Adipocyte (in vitro differentiated cells): Measurements from ENCODE around the gene KYNU.

Source experiments
- DNase-seq: peaks from one replicate; pipeline ENCODE4 v3.0.0-alpha.2; 2015; ENCODE audit warnings: low read depth
- H3K27me3 ChIP-seq: replicated peaks from 2 replicates; pipeline ENCODE4 v1.7.0; 2013; ENCODE audit warnings: mild to moderate bottlenecking, low read length, moderate library complexity; ENCODE audit not compliant: control insufficient read depth, insufficient read depth
- H3K36me3 ChIP-seq: 2 replicates; pipeline ENCODE4 v1.7.0; 2013; ENCODE audit warnings: low read length, mild to moderate bottlenecking, moderate library complexity; ENCODE audit not compliant: control insufficient read depth, insufficient read depth, severe bottlenecking
- H3K4me1 ChIP-seq: 2 replicates; pipeline ENCODE4 v1.7.0; 2013; ENCODE audit warnings: mild to moderate bottlenecking, low read length, moderate library complexity; ENCODE audit not compliant: control insufficient read depth, insufficient read depth
- H3K4me3 ChIP-seq: 2 replicates; pipeline ENCODE4 v1.7.0; 2013; ENCODE audit warnings: mild to moderate bottlenecking, low read length, moderate library complexity
- H3K9ac ChIP-seq: 2 replicates; pipeline ENCODE4 v1.7.0; 2013; ENCODE audit warnings: mild to moderate bottlenecking, low read length, moderate library complexity
- H3K9me3 ChIP-seq: 2 replicates; pipeline ENCODE4 v1.7.0; 2013; ENCODE audit warnings: mild to moderate bottlenecking, low read length, moderate library complexity; ENCODE audit not compliant: control insufficient read depth

KYNU gene

DNA sequence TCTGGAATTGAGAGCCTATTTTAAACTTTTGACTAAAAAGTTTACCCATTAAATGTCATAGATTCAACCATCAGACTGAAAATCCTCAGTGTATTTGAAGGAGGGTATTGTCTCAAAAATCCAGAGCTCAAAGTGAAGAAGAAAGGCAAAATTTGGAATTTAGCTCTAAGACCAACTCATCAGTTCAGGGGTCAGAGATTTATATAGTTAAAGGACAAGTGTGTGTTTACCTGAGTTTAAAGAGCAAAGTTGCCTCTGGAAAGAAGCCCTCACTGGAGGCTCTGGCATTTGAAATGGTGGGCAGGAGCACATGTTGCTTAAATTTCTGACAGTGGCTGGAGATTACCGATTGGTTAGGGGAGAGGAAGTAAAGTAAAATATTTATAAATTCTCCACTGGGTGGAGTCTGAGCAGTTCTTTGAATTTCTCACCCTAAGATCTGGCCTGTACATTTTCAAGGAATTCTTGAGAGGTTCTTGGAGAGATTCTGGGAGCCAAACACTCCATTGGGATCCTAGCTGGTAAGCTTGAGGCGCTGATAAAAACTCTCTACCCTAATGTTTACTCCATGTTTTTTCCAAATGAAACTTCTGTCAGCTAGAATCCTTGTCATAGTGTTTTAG, at the start of gene KYNU:
KYNU (plus strand) TSS at position 449 of the 623 bp plus-strand sequence. CDS start 7,704 bp downstream, outside the sequence.
- H3K9ac ChIP-seq, result no peak within 1 kb of the TSS
- no peaks in the 10 kb centered on the region for H3K27me3 ChIP-seq
- DNase-seq, result no peak
- no peak within 1 kb of the TSS for H3K4me3 ChIP-seq
- H3K36me3 ChIP-seq, result no peaks in the 10 kb centered on the region
- H3K4me1 ChIP-seq, result peaks cover 47% of the 10 kb centered on the region
- no peaks in the 10 kb centered on the region for H3K9me3 ChIP-seq

DNA sequence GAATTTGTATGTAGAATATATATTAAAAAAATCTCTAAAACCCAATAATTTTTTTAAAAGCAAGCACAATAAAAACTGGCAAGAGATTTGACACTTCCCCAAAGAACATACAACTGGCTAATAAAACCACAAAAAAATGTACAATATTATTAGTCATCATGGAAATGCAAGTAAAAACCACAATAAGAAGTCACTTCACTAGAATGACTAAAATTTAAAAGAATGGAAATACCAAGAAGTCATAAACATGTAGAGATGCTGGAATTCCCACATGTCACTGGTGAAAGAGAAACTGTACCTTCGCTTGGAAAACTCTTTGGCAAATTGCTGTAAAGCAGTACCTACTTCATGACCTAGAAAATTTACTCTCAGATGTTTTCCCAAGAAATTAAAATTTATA, 43.4 kb upstream of the KYNU start:
- H3K9me3 ChIP-seq, result no peaks in the 10 kb centered on the region
- no peak for DNase-seq
- H3K4me3 ChIP-seq, result no peak overlapping the region
- no peaks in the 10 kb centered on the region for H3K36me3 ChIP-seq
- no peak overlapping the region for H3K9ac ChIP-seq
- peaks cover 8% of the 10 kb centered on the region for H3K4me1 ChIP-seq
- H3K27me3 ChIP-seq, result no peaks in the 10 kb centered on the region

DNA sequence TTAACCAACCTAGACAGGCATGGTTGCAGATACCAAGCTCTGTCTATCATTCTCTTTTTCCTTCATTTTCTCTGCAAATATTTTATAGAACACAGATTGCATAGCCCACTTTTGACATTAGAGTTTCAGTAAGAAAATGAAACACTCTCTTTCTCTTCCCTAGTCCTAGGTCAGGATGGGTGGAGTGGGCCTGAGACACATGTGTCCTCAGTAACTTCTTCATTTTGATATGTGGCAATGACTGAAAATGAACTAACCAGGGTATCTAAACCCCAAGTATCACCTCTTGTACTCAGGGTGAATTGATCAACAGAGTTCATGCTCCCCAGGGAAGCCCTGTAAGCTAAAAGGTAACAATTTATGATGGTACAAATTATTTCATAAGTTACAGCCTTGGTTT, 37.0 kb upstream of the KYNU start:
- Histone ChIP-seq H3K27me3 (no peaks in the 10 kb centered on the region), H3K4me3 (no peak overlapping the region), H3K9me3 (no peaks in the 10 kb centered on the region), H3K9ac (no peak overlapping the region), H3K36me3 (no peaks in the 10 kb centered on the region), H3K4me1 (no peaks in the 10 kb centered on the region)
- no peak for DNase-seq

DNA sequence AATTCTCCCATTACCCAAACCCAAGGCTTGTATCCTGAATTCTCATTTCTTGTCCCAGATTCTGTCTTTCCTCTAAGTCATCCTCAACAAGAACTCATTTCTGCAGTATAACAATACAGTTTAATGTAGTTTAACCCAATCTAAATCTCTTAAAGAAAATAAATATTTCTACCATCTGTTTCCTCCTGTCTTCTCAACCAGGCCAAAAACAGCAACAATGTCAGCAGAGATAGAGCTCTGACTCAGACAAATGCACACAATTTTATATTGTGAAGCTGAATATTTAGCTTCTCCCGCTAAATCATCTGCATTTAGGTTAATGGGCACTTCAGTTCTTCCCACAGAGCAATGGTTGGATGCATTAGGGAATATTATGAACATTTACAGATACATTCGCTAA, 35.7 kb upstream of the KYNU start:
- DNase-seq, result no peak
- no peaks in the 10 kb centered on the region for H3K27me3 ChIP-seq
- no peaks in the 10 kb centered on the region for H3K9me3 ChIP-seq
- H3K4me1 ChIP-seq, result no peaks in the 10 kb centered on the region
- no peak overlapping the region for H3K4me3 ChIP-seq
- H3K9ac ChIP-seq, result no peak overlapping the region
- H3K36me3 ChIP-seq, result no peaks in the 10 kb centered on the region

DNA sequence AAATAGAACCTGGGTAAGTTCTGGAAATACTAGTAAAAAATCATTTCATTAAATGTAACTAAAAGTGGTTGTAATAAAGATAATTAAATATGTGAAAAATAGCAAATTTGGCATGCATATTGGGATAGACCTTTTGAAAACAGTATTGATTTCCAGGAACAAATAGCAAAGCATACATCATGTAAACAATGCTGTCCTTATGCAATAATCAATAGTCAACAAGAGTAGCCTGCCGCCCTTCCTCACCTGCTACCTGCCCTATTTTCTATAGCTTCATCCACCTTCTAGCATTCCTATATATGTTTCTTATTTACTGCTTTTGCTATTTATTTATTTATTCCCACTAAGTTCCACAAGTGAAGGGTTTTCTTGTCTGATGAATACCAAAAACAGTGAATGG, 35.1 kb upstream of the KYNU start:
- Histone ChIP-seq H3K36me3 (no peaks in the 10 kb centered on the region), H3K27me3 (no peaks in the 10 kb centered on the region), H3K9ac (no peak overlapping the region), H3K4me1 (no peaks in the 10 kb centered on the region), H3K9me3 (no peaks in the 10 kb centered on the region), H3K4me3 (no peak overlapping the region)
- no peak for DNase-seq

DNA sequence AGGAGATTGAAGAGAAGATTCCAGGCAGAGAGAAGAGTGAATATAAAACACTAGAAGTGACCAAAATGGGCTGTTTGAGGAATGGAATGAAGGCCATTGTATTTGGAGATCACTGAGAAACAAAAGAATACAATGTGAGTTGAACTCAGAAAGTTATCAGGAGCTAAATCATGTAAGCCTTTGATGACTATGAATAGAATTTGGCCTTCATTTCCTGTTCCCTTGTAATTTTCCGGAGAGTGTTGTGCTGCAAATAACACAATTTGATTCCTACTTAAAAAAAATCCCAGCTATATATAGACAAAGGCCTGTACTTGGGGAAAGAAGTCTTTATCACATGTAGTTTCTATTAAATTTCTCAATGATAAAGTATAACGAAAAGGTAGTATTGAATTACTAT, 33.7 kb upstream of the KYNU start:
- no peaks in the 10 kb centered on the region for H3K4me1 ChIP-seq
- H3K27me3 ChIP-seq, result no peaks in the 10 kb centered on the region
- no peak overlapping the region for H3K4me3 ChIP-seq
- no peaks in the 10 kb centered on the region for H3K9me3 ChIP-seq
- DNase-seq, result no peak
- no peak overlapping the region for H3K9ac ChIP-seq
- H3K36me3 ChIP-seq, result no peaks in the 10 kb centered on the region

DNA sequence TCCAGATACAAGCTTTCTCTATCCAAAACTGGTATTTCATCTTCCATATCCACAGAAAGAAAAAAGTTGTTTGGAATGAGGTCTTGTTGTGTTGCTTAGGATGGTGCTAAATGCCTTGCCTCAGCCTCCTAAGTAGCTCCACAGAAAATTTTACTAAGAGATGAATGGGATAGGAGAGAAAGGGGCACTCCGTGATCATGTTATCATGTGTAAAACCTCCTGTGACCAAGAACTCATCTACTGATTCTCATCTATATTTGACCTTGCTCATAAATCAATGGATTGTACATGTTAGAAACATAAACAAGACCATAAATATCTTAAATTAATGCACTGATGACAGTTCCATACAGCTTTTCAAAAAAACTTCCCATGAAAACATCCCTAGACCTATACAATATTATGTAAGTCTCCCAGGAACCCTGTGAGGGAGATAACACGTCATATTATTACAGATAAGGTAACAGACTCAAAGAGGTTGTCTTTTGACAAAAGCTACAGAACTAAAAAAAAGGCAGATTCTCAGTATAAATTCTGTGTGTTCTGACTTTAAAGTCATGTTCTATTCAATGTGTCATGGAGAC, 29.3 kb upstream of the KYNU start:
- H3K36me3 ChIP-seq, result no peaks in the 10 kb centered on the region

DNA sequence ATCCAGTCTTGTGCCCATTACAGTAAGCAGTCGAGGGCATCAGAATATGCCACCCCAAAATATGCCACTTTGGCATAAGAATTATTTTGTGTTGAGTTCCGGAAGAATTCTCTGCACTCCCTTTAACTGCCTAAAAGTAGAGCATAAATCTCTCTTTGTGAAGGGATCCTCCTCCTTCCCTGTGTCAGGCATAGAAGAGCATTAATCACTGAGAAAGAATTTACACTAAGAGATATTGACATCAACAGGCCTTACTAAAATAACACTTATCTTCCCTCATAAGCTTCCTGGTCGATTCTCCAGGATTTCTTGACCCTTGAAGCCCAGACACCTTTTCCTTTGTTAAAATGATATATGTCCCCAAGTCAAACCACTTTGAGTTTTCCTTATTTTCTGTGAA, 27.6 kb upstream of the KYNU start:
- Histone ChIP-seq H3K9ac (no peak overlapping the region), H3K9me3 (no peaks in the 10 kb centered on the region), H3K27me3 (no peaks in the 10 kb centered on the region), H3K4me1 (no peaks in the 10 kb centered on the region), H3K4me3 (no peak overlapping the region), H3K36me3 (no peaks in the 10 kb centered on the region)
- DNase-seq, result no peak

More for the DNA sequence above, 29.3 kb upstream of the KYNU start:
- DNase-seq, result no peak
- H3K27me3 ChIP-seq, result no peaks in the 10 kb centered on the region
- H3K4me3 ChIP-seq, result no peak overlapping the region
- no peaks in the 10 kb centered on the region for H3K9me3 ChIP-seq
- no peak overlapping the region for H3K9ac ChIP-seq
- no peaks in the 10 kb centered on the region for H3K4me1 ChIP-seq

DNA sequence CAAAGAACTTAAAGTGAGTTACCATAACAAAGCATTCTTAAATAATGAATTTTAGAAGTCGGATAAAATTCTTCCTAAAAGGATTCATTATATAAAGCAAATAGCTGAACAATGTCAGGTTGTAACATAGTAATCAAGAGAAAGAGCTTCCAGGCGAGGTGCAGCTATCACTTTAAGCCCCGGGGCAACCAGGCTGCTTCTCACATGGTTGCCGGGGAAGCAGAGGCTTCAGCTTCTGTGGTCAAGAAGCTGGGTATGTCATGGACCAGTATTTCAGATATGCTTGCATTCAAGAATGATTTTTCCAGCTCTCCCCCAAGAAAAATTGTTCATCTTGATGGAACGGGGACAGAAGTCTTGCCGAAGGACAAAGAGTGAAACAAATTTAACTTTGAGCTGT, 23.6 kb upstream of the KYNU start:
- Histone ChIP-seq H3K27me3 (no peaks in the 10 kb centered on the region), H3K36me3 (no peaks in the 10 kb centered on the region), H3K4me1 (peaks cover 16% of the 10 kb centered on the region), H3K9ac (no peak overlapping the region), H3K9me3 (no peaks in the 10 kb centered on the region), H3K4me3 (no peak overlapping the region)
- no peak for DNase-seq

DNA sequence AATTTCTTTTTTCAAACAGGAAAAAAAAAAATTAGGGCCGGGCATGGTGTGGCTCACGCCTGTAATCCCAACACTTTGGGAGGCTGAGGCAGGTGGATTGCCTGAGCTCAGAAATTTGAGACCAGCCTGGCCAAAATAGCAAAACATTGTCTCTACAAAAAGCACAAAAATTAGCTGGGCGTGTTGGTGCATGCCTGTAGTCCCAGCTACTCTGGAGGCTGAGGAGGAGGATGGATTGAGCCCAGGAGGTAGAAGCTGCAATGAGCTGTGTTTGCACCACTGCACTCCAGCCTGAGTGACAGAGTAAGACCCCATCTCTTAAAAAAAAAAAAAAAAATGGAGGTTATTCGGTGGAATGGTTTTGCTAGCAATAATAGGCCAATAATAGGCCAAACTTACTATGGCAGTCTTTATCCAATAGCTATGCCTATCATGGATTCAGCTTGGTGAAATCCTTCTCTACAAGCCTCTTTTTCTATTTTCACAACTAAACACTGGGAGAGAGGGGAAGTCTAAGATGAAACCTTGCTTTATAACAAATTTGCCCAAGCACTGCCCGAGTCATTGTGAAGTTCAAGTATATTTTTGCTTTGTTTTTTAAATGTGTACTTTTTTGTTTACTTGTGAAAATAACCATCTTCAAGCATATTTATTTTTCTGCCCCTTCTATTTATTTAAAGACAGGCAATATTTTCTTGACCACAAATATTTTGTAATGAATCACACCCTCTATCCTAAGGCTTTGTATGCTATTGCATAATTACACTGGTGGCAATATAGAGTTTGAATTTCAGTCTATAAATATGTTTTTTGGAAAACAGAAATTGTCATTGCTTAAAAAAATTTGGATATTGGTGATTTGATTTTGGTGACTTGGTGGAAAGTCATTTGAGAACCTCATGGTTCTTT, 20.0 kb upstream of the KYNU start:
- H3K4me3 ChIP-seq, result no peak overlapping the region
- DNase-seq, result no peak
- H3K4me1 ChIP-seq, result peaks cover 16% of the 10 kb centered on the region
- H3K9me3 ChIP-seq, result no peaks in the 10 kb centered on the region
- no peaks in the 10 kb centered on the region for H3K36me3 ChIP-seq
- H3K27me3 ChIP-seq, result no peaks in the 10 kb centered on the region
- no peak overlapping the region for H3K9ac ChIP-seq

DNA sequence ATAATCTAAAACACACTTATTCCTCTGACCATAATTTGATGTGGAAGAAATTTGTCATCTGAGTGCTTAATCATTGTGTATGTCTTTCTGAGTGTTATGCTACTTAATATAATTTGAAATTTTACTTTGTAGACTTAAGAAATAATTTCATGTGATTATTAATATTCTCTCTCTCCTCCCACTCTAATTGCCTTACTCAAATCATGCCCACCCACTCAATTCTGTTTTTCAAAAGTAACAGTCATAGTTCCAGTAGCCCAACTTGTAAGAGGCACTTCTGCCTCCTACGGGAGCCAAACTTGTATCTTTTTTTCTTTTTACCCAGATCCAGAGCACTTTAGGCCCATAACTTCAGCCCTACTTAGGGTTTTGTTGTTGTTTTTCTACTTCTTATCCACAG, 18.5 kb upstream of the KYNU start:
- Histone ChIP-seq H3K9me3 (no peaks in the 10 kb centered on the region), H3K27me3 (no peaks in the 10 kb centered on the region), H3K4me1 (peaks cover 16% of the 10 kb centered on the region), H3K9ac (no peak overlapping the region), H3K36me3 (no peaks in the 10 kb centered on the region), H3K4me3 (no peak overlapping the region)
- DNase-seq, result no peak
